ENCODE data around the gene TBC1D17.

TBC1D17 gene

DNA sequence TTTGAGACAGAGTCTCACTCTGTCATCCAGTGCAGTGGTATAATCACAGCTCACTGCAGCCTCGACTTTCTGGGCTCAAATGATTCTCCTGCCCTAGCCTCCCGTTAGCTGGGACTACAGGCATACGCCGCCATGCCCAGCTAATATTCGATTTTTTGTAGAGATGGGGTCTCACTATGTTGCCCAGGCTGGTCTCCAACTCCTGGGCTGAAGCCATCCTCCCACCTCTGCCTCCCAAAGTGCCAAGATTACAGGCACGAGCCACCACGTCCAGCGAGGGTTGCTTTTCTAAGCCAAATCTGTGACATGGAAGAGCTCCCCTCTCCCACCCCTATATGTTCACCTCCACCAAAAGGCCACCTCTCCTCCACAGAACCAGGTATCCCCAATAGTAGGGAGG is 40.6 kb downstream of the TBC1D17 start:
- H3K9me3 ChIP-seq (ENCODE audit: insufficient read depth, low read length): no peaks in the 10 kb centered on the region
- TF ChIP-seq, protein P1, sequence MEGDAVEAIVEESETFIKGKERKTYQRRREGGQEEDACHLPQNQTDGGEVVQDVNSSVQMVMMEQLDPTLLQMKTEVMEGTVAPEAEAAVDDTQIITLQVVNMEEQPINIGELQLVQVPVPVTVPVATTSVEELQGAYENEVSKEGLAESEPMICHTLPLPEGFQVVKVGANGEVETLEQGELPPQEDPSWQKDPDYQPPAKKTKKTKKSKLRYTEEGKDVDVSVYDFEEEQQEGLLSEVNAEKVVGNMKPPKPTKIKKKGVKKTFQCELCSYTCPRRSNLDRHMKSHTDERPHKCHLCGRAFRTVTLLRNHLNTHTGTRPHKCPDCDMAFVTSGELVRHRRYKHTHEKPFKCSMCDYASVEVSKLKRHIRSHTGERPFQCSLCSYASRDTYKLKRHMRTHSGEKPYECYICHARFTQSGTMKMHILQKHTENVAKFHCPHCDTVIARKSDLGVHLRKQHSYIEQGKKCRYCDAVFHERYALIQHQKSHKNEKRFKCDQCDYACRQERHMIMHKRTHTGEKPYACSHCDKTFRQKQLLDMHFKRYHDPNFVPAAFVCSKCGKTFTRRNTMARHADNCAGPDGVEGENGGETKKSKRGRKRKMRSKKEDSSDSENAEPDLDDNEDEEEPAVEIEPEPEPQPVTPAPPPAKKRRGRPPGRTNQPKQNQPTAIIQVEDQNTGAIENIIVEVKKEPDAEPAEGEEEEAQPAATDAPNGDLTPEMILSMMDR (IDR thresholded peaks at IDR 0.05; ENCODE audit: low read depth, low read length): no peak
- TF ChIP-seq EZH2phosphoT487 (IDR thresholded peaks at IDR 0.05; ENCODE audit: low read depth): no peak
- no peaks in the 10 kb centered on the region for H3K27me3 ChIP-seq (ENCODE audit: low read depth, low read length)
- H3K27ac ChIP-seq (ENCODE audit: low read length): peak overlapping the region; percentile 87
- H2AFZ ChIP-seq (ENCODE audit: low read depth, low read length): no peak overlapping the region
- 0 out of 2 replicates have a peak overlapping the region, but pooled peaks have one; percentile 85 for H3K4me2 ChIP-seq (ENCODE audit: low read length)
- H3K36me3 ChIP-seq (replicated peaks; ENCODE audit: low read depth, low read length): peaks cover 42% of the 10 kb centered on the region
- H3K4me1 ChIP-seq (ENCODE audit: low read length): peaks cover 78% of the 10 kb centered on the region
- no peak overlapping the region for H3K4me3 ChIP-seq (ENCODE audit: low read length)
- peaks cover 87% of the 10 kb centered on the region for H3K79me2 ChIP-seq (ENCODE audit: low read length)
- H4K20me1 ChIP-seq (ENCODE audit: insufficient read depth, low read length): no peaks in the 10 kb centered on the region
- H3K9ac ChIP-seq (ENCODE audit: low read length): no peak overlapping the region

DNA sequence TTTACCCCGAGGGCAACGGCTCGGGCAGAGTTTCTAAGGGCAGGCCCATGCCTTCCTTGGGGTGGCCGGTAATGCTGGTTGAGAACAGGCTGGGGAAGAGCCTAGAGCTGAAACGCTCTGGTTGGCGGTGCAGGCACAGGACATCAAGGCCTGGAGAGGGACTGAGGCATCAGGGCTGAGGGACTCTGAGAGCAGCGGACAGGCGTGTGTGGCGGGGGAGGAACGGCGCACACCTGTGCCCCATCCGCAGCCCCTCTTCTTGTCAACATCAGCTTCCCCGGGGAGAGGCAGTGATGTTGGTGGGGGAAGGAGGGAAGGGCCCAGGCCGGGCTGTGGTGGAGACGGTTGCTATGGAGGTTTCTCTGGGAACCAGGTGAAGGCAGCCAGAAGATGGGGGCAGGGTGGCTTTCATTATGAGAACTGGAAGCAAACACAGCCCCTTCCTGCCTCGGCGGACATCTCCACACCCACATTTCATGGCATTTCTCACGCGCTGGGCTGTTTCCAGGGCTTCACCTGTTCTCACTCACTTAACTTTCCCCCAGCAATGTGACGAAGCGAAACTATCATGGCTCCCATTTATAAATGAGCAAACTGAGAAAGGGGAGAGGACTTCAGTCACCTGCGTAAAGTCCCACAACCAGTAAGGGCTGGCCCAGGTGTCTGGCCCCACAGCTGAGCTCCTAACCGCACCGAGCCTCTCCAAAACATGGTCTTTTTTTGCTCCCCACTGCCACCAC is 43.3 kb downstream of the TBC1D17 start:
- peak overlapping the region; percentile 93 for H3K9ac ChIP-seq (ENCODE audit: low read length)

DNA sequence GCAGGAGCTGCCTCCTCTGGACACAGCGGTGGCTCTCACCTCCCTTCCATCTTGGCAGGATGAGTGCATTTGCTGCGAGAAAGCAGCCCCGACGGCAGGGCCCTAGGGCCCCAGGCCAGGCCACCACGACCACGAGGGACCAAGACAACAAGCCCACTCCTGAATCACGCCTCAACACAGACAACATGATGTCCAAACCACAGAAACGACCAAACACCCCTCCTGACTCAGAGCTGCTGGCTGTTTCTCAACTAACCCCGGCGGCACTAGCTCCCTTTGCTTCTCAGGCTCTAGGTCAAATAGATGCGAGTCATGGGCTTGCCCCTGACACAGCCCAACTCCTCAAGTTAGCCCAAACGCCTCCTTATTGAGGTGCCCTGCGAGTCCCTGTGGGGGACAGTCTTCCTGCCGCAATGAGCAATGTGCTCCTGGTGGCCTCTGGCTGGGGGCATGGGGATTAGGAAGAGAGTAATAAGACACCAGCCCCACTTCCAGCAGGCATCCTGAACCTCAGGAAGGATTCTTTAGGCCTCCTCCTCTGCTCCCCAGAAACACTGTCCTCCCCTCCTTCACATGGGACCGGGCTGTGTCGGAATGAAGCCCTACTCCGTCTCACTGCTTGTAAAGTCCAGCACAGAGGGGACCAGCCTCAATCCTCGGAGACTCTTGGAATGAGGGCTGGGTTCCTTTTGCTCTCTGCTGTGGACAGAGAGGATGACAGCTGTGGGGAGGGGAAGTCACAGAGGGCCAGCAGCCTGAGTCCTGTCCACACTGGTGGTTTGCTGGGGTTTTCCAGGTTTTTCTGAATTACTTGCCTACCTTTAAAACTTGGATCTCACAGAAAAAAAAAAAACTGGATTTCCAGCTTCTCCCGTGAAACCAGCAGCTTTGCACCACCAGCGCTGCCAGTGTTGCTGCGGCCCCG is 44.6 kb downstream of the TBC1D17 start:
- Histone ChIP-seq H3K9ac (ENCODE audit: low read length) (peak overlapping the region; percentile 93), H3K27ac (ENCODE audit: low read length) (peak overlapping the region; percentile 94), H3K36me3 (replicated peaks; ENCODE audit: low read depth, low read length) (peaks cover 26% of the 10 kb centered on the region), H3K79me2 (ENCODE audit: low read length) (peaks cover 82% of the 10 kb centered on the region), H3K4me1 (ENCODE audit: low read length) (peaks cover 93% of the 10 kb centered on the region), H3K4me2 (ENCODE audit: low read length) (peak overlapping the region; percentile 95), H2AFZ (ENCODE audit: low read depth, low read length) (no peak overlapping the region), H3K9me3 (ENCODE audit: insufficient read depth, low read length) (no peaks in the 10 kb centered on the region), H4K20me1 (ENCODE audit: insufficient read depth, low read length) (no peaks in the 10 kb centered on the region), H3K27me3 (ENCODE audit: low read depth, low read length) (no peaks in the 10 kb centered on the region), H3K4me3 (ENCODE audit: low read length) (peak overlapping the region; percentile 74)
- TF ChIP-seq, protein P1 (IDR thresholded peaks at IDR 0.05; ENCODE audit: low read depth, low read length): no peak
- no peak for TF ChIP-seq EZH2phosphoT487 (IDR thresholded peaks at IDR 0.05; ENCODE audit: low read depth)

More for the DNA sequence above, 43.3 kb downstream of the TBC1D17 start:
- Histone ChIP-seq H3K36me3 (replicated peaks; ENCODE audit: low read depth, low read length) (peaks cover 23% of the 10 kb centered on the region), H3K4me1 (ENCODE audit: low read length) (peaks cover 91% of the 10 kb centered on the region), H3K27me3 (ENCODE audit: low read depth, low read length) (no peaks in the 10 kb centered on the region), H3K4me2 (ENCODE audit: low read length) (peak overlapping the region; percentile 95), H3K4me3 (ENCODE audit: low read length) (peak overlapping the region; percentile 74), H3K27ac (ENCODE audit: low read length) (peak overlapping the region; percentile 94), H4K20me1 (ENCODE audit: insufficient read depth, low read length) (no peaks in the 10 kb centered on the region), H2AFZ (ENCODE audit: low read depth, low read length) (no peak overlapping the region), H3K79me2 (ENCODE audit: low read length) (peaks cover 80% of the 10 kb centered on the region), H3K9me3 (ENCODE audit: insufficient read depth, low read length) (no peaks in the 10 kb centered on the region)
- no peak for TF ChIP-seq EZH2phosphoT487 (IDR thresholded peaks at IDR 0.05; ENCODE audit: low read depth)
- TF ChIP-seq, protein P1 (IDR thresholded peaks at IDR 0.05; ENCODE audit: low read depth, low read length): no peak
